Measurements from ENCODE around the gene LCP2. TPM values are rescaled to one million over a fixed set of nuclear protein-coding genes. Genes with fewer than 3 reads are reported as not detected.

LCP2 gene
- total RNA-seq, 4 donors from 2014 or later, result 1.5 to 8.9 (median 7.7) TPM; not detected in 1

GRCh38 chr5:170280011-170280493, 17.5 kb downstream of the LCP2 start:
- H3K36me3 ChIP-seq, result no peaks in the 10 kb centered on the region
- peak overlapping the region; percentile 39 for H3K27ac ChIP-seq
- no peak overlapping the region for H3K4me3 ChIP-seq
- DNase-seq (ENCODE audit: low spot score in 2 of 2), result no peak
- TF ChIP-seq POLR2AphosphoS5 (IDR thresholded peaks at IDR 0.05) (no peak), POLR2A (IDR thresholded peaks at IDR 0.05) (no peak), EP300 (IDR thresholded peaks at IDR 0.05) (peak; percentile 55)
- H3K4me1 ChIP-seq, result peaks cover 15% of the 10 kb centered on the region
- 53% methylated on average over 6 of the region's 6 CpGs for WGBS
- H3K9me3 ChIP-seq, result no peaks in the 10 kb centered on the region
- H3K27me3 ChIP-seq, result no peaks in the 10 kb centered on the region

DNA sequence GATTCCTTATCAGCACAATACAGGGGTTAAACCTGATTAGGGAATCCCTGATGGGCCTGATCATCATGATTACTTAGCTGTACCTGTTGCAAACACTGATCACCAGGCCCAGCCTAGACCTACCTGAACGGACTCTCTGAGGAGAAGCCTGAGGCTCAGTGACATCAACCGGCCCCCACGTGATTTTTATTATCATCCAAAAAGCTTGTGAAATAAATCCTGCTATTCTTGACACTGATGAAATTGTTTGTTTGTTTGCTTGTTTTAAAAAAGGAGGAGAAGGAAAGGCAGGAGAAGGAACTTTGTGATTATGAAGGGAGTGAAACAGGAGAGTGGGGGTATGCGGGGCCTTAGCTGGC, 18.1 kb downstream of the LCP2 start:
- H3K4me1 ChIP-seq, result peaks cover 15% of the 10 kb centered on the region
- no peaks in the 10 kb centered on the region for H3K9me3 ChIP-seq
- no peak overlapping the region for H3K4me3 ChIP-seq
- H3K27me3 ChIP-seq, result no peaks in the 10 kb centered on the region
- no peaks in the 10 kb centered on the region for H3K36me3 ChIP-seq
- TF ChIP-seq POLR2A (IDR thresholded peaks at IDR 0.05), result no peak
- TF ChIP-seq, protein P1, sequence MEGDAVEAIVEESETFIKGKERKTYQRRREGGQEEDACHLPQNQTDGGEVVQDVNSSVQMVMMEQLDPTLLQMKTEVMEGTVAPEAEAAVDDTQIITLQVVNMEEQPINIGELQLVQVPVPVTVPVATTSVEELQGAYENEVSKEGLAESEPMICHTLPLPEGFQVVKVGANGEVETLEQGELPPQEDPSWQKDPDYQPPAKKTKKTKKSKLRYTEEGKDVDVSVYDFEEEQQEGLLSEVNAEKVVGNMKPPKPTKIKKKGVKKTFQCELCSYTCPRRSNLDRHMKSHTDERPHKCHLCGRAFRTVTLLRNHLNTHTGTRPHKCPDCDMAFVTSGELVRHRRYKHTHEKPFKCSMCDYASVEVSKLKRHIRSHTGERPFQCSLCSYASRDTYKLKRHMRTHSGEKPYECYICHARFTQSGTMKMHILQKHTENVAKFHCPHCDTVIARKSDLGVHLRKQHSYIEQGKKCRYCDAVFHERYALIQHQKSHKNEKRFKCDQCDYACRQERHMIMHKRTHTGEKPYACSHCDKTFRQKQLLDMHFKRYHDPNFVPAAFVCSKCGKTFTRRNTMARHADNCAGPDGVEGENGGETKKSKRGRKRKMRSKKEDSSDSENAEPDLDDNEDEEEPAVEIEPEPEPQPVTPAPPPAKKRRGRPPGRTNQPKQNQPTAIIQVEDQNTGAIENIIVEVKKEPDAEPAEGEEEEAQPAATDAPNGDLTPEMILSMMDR (IDR thresholded peaks at IDR 0.05), result no peak
- TF ChIP-seq POLR2AphosphoS5 (IDR thresholded peaks at IDR 0.05), result no peak
- TF ChIP-seq EP300 (IDR thresholded peaks at IDR 0.05), result no peak
- no peak for DNase-seq (ENCODE audit: low spot score in 2 of 2)
- H3K27ac ChIP-seq, result peak overlapping the region; percentile 23
- WGBS, result 77% methylated on average over 4 of the region's 4 CpGs

GRCh38 chr5:170278611-170279458, 18.7 kb downstream of the LCP2 start:
- Histone ChIP-seq H3K9me3 (no peaks in the 10 kb centered on the region), H3K4me3 (no peak overlapping the region), H3K4me1 (peaks cover 15% of the 10 kb centered on the region), H3K27me3 (no peaks in the 10 kb centered on the region), H3K36me3 (no peaks in the 10 kb centered on the region), H3K27ac (peak overlapping the region; percentile 23)
- WGBS, result 68% methylated on average over 5 of the region's 9 CpGs
- no peak for TF ChIP-seq EP300 (IDR thresholded peaks at IDR 0.05)
- TF ChIP-seq, protein P1 (IDR thresholded peaks at IDR 0.05), result no peak
- DNase-seq (ENCODE audit: low spot score in 2 of 2), result no peak

GRCh38 chr5:170277867-170278281, 19.7 kb downstream of the LCP2 start:
- WGBS, result 61% methylated on average over 6 of the region's 6 CpGs
- H3K4me1 ChIP-seq, result peaks cover 15% of the 10 kb centered on the region
- H3K4me3 ChIP-seq, result no peak overlapping the region
- no peaks in the 10 kb centered on the region for H3K27me3 ChIP-seq
- H3K9me3 ChIP-seq, result no peaks in the 10 kb centered on the region
- no peak overlapping the region for H3K27ac ChIP-seq
- no peak for DNase-seq (ENCODE audit: low spot score in 2 of 2)
- no peak for TF ChIP-seq EP300 (IDR thresholded peaks at IDR 0.05)
- no peak for TF ChIP-seq POLR2AphosphoS5 (IDR thresholded peaks at IDR 0.05)
- TF ChIP-seq, protein P1 (IDR thresholded peaks at IDR 0.05), result no peak
- TF ChIP-seq POLR2A (IDR thresholded peaks at IDR 0.05), result no peak
- no peaks in the 10 kb centered on the region for H3K36me3 ChIP-seq

DNA sequence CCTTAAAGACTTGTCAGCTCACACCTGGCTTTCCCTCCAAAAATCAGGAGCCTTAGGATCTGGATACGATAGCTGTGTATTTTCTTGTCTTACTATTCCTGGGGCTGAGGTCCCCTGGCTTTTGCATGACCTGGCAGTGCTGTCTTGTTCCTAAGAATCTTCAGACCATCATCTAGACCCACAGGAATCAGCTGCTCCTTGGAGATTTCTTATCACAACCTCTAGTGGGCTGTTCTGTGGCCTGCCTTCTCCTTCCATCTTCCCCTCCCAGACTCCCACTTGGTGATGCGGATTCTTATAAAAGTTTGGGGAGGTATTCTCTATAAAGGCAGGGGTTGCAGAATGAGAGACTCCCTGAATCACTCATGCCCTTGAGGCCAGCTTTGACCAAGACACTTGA, 21.4 kb downstream of the LCP2 start:
- Histone ChIP-seq H3K27me3 (no peaks in the 10 kb centered on the region), H3K27ac (no peak overlapping the region), H3K4me1 (peaks cover 15% of the 10 kb centered on the region), H3K36me3 (no peaks in the 10 kb centered on the region), H3K9me3 (no peaks in the 10 kb centered on the region), H3K4me3 (no peak overlapping the region)
- WGBS, result 78% methylated on average over 2 of the region's 2 CpGs
- DNase-seq (ENCODE audit: low spot score in 2 of 2), result no peak
- TF ChIP-seq POLR2AphosphoS5 (IDR thresholded peaks at IDR 0.05) (no peak), POLR2A (IDR thresholded peaks at IDR 0.05) (no peak), EP300 (IDR thresholded peaks at IDR 0.05) (no peak)
- TF ChIP-seq, protein P1 (IDR thresholded peaks at IDR 0.05), result no peak
